Suppressor macrophage treated with lipopolysaccharide for 4 hours (primary cell): ENCODE measurements around the gene ABL1.

Source experiments
- DNase-seq: peaks from one replicate; pipeline ENCODE4 v3.0.0-alpha.2; 2020

The ABL1 gene

DNA sequence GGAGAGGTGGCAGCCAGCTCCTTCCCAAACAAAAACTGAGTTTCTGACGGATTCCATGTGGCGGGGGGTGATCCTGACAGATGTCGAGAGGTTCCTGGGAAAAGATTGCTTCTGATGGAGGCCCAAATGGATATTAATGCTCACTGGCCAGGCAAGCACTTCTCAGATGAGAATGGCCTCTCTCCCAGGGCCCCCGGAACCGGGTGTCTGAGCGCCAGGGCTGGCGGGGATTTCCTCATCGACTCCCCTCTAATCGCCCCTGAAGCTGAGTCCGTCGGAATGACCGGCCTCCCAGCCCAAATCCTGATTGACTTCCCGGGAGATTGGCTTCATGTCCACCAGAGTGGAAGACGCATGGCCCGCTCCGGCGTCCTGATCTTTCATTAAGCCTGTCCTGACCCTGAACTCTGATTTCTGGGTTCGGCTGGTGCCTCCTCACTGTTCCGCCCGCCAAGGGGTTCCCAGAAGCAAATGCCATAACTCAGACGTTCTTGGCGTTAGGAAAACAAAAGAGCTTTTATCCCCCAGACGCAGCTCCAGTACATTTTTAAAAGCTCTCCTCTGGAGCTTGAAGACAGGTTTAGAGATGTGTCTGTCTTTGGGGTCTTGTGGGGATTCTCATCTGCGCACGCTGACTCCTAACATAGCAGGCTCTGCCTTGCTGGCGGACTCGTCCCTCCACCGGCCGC, 86.4 kb downstream of the ABL1 start:
- no peak for DNase-seq

DNA sequence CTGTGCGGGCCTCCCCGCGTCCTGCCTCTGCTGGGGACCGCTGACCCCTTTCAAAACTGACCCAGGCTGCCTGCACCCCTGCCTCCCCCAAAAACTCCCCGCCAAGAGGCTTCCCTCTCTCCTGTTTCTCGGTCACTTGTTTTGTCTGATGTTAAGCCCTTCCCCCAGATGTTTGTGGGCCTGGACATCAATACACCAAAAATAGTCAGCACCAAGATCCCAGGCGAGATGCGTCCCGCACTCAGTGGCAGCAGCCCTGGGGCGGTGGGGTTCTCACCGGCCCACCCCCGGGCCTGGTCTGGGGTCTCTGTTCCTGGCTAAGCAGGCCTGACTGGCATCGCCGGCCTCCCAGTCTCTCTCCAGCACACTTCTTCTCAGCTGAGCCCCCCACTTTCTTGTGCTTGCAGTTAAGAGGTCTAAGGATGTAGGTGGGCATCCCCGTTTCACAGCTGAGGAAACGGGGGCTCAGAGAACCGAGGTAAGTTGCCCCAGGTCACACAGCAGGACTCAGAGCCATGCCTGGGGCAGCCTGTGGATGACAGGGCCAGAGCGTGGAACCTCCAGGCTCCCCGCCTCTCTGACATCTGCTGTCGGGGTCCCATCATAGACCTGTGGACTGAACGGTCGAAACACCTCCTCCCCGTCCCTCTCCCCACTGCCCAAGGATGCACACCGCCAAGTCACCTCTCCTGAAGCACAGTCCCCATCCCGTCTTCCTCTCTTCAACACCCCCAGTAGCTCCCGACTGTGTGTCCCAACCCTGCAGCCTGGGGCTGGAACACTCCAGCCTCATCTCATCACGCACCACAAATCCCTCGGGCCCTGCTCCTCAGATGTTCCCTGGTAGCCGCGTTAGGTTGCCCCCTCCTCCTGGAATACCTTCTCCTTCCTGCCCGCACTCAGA, 87.2 kb downstream of the ABL1 start:
- DNase-seq, result no peak

DNA sequence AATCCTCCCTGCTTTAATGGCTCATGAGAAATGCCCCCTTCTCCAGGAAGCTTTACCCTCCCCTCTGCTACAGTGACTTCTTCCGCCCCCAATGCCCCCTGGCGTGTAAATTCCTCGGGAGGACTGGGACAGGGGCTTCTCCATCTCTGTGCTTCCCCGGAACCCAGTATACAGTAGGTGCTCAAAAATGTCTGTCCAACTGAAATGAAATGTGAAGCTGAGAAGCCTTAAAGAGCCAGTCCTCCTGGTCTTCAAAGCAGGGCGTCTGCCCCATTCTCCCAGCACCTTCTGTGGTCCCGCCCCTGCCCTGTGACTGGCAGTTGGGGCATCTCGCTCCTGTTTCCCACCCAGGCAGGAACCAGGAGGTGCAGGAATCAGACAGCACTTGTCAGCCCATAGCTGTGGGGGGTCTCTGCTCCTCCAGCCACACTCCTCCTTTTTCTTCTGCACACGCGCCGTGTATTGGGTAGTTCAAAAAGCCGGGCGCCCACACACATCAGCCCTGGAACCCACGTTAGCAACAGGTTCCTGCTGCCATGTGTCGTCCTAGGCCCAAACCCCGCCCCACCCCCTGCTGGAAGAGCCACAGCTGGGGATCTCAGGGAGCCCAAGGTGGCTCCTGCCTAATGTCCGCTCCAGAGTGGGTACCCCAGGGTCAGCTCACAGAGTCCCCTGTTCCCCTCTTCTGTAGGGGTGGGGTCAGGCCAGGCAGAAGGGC, 88.0 kb downstream of the ABL1 start:
- DNase-seq, result no peak

DNA sequence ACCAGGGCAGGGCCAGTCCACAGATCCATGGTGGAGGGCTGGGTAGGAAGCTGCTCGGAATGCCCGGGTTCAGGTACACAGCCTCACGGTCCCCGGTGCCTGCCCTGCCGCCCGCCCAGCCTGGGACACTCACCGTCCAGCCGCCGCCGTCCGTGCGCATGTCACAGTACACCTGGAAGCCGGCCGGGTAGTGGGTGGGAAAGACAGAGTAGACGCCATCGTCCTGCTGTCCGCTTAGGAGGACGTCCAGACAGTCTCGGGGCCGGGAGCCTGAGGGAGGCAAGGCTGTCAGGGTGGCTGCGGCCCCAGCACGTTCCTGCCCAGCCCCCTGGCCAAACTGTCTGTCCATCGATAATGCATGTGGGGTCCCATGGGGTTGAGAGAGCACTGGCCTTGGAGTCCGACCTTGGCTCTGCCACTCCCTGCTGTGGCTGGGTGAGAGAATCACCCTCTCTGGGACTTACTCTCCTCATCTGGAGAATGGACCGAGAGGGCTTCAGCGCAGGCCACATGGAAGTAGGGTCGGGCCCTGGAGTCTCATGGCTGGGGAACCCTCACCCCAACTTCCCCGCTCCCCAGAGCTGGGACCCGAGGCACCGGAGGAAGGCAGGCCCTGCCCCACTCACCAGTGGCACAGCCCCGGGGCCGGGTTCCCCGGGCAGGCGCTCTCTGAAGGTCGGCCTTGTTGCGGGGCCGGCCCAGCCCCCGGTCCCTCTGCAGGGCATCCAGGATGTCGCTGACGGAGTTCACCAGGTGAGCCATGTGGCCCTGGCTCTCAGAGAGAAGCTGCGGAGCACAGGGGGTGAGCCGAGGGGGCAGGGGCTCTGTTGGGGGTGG, 88.8 kb downstream of the ABL1 start:
- DNase-seq, result no peak

DNA sequence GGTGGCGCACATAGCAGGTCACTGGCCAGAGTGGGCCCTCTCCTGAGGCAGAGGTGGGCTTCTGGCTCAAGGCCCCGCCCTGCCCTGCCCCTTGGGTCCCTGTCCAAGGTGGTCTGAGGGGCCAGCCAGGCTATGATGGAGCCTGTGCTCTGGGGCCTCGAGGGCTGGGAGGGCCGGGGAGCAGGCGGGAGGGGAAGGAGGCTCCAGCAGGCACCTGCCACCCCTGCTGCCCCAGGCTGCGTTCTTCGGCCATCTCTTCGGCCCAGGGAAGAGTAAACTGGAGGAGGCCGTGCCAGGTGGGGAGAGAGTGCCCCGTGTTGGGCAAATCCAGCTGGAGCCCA, 89.4 kb downstream of the ABL1 start:
- no peak for DNase-seq

DNA sequence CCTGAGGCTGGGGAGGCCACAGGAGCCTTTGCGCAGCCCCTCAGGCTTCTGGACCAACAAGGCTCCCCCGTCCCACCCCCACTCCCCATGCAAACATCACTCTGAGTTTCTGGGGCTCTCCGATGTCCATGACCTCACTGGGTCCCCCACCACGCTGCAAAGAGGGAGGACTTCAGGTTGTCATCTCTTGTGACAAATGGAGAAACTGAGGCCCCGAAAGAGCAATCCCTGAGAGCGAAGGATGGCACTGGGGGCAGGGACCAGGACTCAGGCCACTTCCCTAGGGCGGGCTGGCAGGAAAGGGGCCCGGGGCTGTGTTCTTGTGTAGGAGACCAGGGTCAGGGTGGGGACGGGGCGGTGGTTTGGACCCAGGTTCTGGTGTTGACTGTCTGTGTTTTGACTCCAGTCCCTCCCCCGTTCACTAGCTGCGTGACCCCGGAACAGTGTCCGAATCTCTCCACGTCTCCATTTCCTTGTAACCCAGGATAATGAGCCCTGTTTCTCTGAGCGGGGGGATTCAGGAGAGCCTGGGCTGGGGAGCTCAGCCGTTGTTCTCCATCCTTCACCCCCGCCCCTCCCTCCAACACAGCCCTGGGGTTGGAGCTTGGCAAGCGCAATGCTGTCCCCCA, 90.1 kb downstream of the ABL1 start:
- DNase-seq, result no peak

DNA sequence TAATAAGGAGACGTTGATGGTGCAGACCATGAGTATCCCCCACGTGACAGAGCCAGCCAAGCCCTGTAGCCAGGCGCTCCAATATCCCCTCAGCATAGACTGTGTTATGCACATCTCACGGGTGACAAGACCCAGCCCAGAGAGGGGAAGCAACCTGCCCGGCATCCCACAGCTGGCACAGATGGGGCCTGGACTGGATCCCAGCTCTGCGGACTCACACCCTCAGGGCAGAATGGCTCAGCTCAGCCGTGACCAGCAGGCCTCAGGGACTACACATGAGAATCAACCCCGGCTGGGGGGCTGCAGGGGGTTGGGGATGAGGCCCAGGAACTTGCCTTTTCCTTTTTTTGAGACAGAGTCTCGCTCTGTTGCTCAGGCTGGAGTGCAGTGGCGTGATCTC, 92.3 kb downstream of the ABL1 start:
- DNase-seq, result no peak

DNA sequence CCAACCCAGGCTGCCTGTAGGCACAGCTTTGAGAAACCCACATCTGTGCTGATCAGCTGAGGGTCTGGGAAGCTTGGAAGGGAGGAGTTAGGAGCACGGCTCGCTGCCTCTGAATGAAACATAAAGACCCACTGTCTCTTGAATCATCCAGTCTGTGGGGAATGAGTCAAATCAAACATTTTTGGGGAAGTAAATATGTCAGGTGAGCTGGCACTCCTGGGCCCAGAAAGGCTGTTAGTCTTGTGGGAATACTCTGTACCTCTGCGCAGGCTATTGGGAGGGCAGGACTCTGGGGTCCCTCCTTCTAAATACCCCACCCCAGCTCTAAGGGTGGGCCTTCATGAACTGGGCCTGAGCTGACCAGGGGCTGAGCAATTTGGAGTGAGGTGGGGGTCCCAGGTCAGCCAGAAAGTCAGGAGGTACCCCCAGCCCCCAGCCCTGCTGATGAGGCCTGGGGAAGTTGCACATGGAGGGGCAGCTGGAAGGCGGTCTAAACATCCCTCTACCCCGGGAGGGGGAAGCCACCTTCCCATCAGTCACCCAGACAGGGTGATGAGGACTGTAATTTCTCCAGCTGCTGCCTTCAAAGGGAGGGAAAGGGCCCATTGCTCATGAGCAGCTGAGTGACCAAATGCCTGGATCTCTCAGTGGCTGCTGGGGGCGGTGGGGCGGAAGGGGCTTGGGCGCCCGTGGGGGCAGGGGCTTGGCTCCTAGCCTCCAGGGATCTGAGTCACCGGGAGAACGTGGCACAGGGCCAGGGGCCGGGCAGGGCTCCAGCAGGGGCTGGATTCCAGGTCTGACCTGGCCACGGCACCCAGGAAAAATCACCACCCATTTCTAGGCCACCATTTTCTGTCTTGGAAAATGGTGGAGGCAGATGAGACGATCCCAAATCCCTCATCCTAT, 93.2 kb downstream of the ABL1 start:
- DNase-seq, result no peak

DNA sequence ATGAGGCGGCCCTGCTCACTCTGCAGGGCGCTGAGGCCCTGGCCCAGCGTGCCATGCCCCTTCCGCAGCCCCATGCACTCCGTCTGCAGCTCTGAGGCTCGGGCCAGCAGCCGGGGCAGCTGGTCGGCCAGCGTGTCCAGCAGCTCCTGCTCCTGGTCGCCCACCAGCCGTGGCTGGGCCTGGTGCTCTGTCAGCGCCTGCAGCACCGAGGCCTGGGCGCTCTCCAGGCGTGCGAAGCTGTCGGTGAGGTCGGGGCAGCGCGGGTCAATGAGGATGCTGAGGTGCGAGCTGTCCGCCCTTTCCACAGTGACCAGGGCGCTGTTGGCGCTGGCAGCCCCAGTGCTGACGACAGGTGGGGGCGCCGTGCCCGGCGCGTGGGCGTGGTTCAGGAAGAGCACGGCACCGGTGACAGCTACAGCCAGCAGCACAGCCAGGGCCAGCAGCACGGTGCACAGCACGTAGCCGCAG, 94.6 kb downstream of the ABL1 start:
- DNase-seq, result no peak

DNA sequence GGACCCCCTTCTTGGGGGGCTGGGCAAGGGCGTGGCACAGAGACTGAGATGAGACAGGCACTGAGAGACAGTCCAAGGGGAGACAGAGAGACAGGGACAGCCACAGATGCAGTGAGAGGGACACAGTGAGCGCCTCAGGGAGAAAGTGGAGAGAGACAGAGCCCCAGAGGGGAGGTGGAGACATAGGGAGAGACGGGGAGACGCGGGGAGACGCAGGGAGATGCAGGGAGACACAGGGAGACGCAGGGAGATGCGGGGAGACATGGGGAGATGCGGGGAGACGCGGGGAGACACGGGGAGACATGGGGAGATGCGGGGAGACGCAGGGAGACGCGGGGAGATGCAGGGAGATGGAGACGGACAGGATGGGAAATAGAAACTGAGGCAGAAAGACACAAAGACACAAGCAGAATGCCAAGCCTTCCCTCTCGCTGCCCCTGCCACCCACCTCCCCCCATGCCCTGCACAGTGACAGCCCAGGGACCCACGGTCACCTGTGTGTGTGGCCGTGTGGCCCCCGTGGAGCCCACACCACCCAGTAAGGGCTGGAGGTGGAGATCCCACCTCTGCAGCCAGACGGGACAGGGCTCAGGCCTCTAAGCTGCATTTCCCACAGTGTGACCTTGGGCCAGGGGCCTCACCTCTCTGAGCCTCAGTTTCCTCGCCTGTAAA, 95.2 kb downstream of the ABL1 start:
- DNase-seq, result no peak

DNA sequence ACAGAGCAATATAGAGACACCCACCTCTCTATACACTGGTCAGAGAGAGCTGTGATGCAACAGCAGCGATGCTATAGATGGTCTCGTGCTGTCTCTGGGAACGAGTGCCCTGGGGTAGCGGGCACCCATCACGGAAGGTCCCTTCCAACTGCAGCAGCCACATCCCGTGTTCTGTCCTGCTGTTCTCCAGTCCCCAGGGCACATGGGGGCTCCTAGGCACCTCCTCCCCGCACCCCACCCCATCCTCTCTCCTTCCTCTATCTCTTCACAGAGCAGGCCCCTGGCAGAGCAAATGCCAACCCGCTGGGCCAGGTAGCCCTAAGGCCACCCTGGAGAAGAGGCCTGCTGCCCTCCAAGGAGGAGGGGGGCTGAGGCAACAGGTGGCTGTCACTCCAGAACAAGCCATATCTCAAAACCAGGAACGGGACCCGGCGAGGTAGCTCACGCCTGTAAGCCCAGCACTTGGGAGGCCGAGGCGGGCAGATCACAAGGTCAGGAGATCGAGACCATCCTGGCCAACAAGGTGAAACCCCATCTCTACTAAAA, 95.8 kb downstream of the ABL1 start:
- no peak for DNase-seq

DNA sequence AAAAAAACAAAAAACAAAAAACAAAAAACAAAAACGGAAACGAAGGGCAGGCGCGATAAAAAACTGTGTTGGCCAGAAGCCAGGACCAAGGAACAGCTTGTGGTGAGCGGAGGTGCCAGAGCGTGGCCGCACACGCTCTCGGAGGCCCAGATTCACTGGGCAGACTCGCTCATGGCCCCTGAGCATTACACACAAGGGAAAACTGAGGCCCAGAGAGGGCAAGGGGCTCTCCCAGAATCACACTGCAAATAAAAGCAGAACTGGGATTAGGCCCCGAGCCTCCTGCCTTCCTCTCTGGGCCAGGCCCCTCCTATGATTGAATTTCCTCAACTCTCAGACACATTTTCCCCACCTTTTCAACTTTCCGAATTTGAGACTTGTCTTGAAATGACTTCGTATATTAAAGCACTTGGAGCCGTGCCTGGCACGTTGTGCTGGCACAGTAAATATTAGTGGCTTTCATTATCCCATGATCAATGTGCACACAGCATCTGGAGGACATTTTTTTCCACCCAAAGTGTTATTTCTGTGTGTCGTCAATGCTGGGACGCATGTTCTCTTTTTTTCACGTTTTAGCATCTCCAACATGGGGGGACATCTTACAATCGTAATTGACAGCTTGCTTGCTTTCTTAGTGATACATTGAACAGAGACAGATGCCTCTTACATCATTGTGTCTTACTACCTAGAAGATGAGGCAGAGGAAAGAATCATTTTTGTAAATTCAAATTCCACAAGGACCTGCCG, 96.6 kb downstream of the ABL1 start:
- DNase-seq, result no peak

DNA sequence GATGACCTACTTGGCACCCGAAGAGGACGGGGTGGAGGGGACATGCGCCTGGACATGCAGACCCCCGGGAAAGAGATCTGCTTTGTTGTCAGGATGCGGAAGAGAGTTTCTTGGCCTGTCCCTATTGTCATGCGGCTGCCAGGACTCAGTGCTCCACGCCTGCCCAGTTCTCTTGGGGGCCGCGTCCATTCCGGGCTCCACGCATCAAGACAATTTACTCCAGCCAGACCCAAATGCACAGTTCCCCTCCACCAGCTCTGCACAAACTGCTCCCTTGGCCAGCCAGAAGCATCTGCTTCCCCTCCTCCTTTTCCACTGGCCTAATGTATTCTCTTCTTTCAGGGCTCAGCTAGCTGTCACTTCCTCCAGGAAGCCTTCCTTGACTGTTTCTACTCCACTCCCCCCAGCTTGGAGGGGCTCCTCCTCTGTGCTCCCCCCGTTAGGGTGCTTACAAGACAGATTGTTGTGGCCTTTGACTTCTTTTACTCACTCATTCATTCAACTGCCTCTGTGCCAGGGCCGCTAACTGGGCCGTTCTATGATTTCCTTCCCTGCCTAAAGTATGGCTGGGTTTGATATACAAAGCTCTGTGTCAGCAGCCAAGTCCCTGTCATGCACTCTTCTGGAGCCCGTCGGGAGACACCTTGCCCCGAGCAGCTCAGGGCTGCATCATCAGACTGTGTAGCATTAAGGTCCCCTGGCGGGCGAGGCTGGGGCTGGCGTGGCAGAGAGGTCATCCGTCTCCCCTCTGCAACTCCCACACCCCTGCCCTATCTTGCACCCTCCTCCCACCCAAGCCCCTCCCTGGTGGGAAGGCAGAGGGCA, 97.4 kb downstream of the ABL1 start:
- DNase-seq, result no peak

DNA sequence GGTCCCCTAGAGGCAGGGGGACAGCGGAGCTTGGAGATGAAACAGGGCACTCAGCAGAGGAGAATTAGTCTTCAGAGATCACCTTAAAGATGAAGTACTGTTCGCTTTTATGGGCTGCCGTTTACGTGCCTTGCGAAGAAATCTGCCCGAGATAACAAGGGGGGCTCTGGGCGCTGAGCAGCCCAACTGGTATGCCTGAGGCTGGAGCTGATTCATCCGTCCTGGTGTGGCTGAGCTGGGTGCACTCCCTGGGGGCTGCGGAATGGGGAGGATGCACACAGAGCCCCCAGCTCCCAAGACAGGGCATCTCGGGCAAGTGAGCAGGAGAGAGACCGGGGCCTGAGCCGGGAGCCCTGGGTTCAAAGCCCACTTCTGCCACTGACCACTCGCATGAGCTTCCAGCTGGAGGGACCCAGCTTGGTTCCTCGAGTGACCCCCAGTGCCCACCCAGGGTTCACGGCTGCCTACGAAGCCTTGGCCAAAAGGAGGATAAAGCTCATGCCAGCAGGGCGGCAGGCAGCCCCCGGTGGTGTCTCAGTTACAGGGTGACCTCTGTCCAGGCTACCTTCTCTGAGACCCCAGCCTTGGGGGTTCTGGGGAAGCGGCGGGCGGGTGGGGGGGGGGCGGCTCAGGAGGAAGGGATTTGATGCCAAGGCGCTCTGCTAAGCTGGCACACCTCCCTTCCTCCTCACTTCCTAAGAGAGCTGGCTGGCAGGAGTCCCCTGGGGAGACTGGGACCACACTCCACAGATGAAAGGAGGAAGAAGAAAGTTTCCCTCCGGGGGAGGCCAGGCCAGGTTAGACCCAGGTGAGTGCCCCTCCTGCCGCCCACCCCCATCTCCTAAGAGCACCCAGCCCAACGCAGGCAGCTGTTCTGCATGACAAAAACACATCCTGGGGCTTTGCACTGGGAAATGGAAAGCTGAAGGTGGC, 98.3 kb downstream of the ABL1 start:
- no peak for DNase-seq

DNA sequence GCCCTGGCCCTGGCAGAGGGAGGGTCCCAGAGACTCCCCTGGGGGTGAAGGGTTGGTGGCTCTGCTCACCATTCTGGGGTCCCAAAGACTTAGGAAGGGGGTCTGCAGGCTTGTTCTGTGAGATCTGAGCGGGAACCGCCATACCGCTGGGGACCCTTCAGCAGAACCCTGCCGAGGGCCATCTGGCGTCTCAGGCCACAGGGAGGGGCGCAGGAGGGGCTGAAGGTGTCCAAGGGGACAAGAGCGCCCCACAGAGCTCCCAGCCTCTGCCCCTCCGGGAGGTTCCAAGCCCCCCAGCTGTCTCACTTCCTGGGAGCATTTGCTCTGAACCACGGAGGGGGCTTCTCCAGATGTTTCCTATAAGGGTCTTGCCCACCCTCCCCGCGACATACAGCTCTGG, 99.2 kb downstream of the ABL1 start:
- DNase-seq, result no peak

DNA sequence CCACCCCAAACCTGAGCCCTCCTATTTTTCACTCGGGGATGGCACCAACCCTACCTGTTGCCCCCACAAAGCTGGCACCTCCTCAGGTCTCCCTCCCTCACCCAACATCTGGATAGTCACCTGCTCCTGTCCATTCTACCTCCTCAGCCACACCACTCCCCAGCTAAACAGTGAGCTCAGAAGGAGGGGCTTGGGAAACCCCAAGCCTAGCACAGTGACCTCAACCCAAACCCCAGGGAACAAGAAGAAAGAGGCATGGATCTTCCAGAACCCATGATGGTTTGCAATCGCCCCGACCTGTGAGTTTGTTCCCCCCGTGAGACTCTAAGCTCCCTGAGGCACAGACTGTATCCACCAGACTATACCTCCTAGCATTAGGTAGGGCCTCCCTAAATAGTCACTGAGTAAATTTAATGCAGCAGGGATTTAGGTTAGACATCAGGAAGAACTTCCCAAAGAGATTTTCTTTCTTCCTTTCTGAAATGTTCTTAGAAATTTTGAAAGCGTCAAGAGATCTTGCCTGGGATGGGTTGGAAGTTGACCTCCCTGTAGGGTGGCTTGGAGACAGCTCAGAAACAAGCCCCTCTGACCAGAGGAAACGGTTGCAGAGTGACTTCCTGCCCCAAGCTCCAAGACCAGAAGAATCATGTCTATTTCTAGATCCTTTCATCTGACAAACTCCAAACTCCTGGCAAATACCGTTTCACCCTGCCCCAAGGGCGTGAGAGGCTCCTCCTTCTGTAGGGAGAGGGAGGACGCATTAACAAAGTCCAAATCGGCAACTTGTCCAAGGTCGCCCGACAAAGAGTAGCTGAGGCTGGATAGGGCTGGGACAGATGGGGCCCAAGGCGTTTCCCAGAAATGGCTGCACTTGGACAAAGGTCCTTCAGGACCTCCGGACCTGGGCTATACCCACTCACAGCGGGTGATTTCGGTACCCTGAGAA, 99.9 kb downstream of the ABL1 start:
- no peak for DNase-seq
